Mesenchymal stem cell (in vitro differentiated cells and primary cell): Measurements from ENCODE around the gene HPSE2.

ENCODE experiments used
- DNase-seq: peaks from one replicate; pipeline ENCODE4 v3.0.0-alpha.2; 2013
- H2AFZ ChIP-seq: one replicate; pipeline ENCODE4 v1.6.1; 2013; ENCODE audit warnings: low read depth, mild to moderate bottlenecking, control low read depth, inconsistent platforms, low read length, moderate library complexity
- H2AK5ac ChIP-seq: 2 replicates; pipeline ENCODE4 v1.6.1; 2013; ENCODE audit warnings: low read length, moderate library complexity, mild to moderate bottlenecking, inconsistent platforms; ENCODE audit not compliant: severe bottlenecking
- H2BK120ac ChIP-seq: one replicate; pipeline ENCODE4 v1.6.1; 2013; ENCODE audit warnings: low read depth, mild to moderate bottlenecking, inconsistent platforms, low read length, moderate library complexity
- H2BK12ac ChIP-seq, 2 experiments: one replicate each; pipeline ENCODE4 v1.6.1; 2013; ENCODE audit warnings: inconsistent platforms in 2 of 2, low read length in 2 of 2, mild to moderate bottlenecking in 2 of 2, moderate library complexity in 2 of 2, control low read depth in 1 of 2
- H2BK15ac ChIP-seq: one replicate; pipeline ENCODE4 v1.6.1; 2013; ENCODE audit warnings: mild to moderate bottlenecking, low read depth, inconsistent platforms; ENCODE audit not compliant: poor library complexity, severe bottlenecking
- H2BK5ac ChIP-seq: 2 replicates; pipeline ENCODE4 v1.6.1; 2013; ENCODE audit warnings: low read depth, mild to moderate bottlenecking, low read length, control low read depth, inconsistent platforms; ENCODE audit not compliant: poor library complexity, severe bottlenecking
- H3K14ac ChIP-seq, 2 experiments: one replicate each; pipeline ENCODE4 v1.6.1; 2013; ENCODE audit warnings: inconsistent platforms in 2 of 2, low read length in 2 of 2, control low read depth in 1 of 2, mild to moderate bottlenecking in 1 of 2, moderate library complexity in 1 of 2
- H3K18ac ChIP-seq, 2 experiments: one replicate each; pipeline ENCODE4 v1.6.1; 2013; ENCODE audit warnings: inconsistent platforms in 2 of 2, low read length in 2 of 2, control low read depth in 1 of 2, low read depth in 1 of 2, mild to moderate bottlenecking in 1 of 2
- H3K23ac ChIP-seq, 2 experiments: one replicate each; pipeline ENCODE4 v1.6.1; 2013; ENCODE audit warnings: inconsistent platforms in 2 of 2, low read length in 2 of 2, mild to moderate bottlenecking in 2 of 2, moderate library complexity in 2 of 2, control low read depth in 1 of 2
- H3K27ac ChIP-seq: 2 replicates; pipeline ENCODE4 v1.5.1; 2013; ENCODE audit warnings: mild to moderate bottlenecking, moderate library complexity, low read length, control low read depth, inconsistent platforms; ENCODE audit not compliant: poor library complexity, severe bottlenecking
- H3K27me3 ChIP-seq, 2 experiments: 2 replicates each; pipeline versions ENCODE4 v1.6.1 to v1.7.0; 2013; ENCODE audit warnings: low read length in 2 of 2, mild to moderate bottlenecking in 2 of 2, moderate library complexity in 2 of 2, control low read depth in 1 of 2, inconsistent platforms in 1 of 2; ENCODE audit not compliant: control insufficient read depth in 1 of 2, insufficient read depth in 1 of 2
- H3K36me3 ChIP-seq, 2 experiments: 2 replicates each; pipeline versions ENCODE4 v1.6.1 to v1.7.0; 2013; ENCODE audit warnings: low read length in 2 of 2, control low read depth in 1 of 2, inconsistent platforms in 1 of 2, low read depth in 1 of 2, mild to moderate bottlenecking in 1 of 2; ENCODE audit not compliant: insufficient read depth in 2 of 2, control insufficient read depth in 1 of 2
- H3K4ac ChIP-seq, 2 experiments: one replicate each; pipeline ENCODE4 v1.6.1; 2013; ENCODE audit warnings: inconsistent platforms in 2 of 2, low read length in 2 of 2, mild to moderate bottlenecking in 2 of 2, moderate library complexity in 2 of 2, control low read depth in 1 of 2, low read depth in 1 of 2
- H3K4me1 ChIP-seq: 2 replicates; pipeline ENCODE4 v1.6.1; 2013; ENCODE audit warnings: low read depth, low read length, control low read depth; ENCODE audit not compliant: control insufficient read depth, insufficient read depth
- H3K4me2 ChIP-seq: 2 replicates; pipeline ENCODE4 v1.6.1; 2013; ENCODE audit warnings: low read length, mild to moderate bottlenecking, inconsistent platforms; ENCODE audit not compliant: poor library complexity, severe bottlenecking
- H3K4me3 ChIP-seq, 2 experiments: 2 replicates each; pipeline versions ENCODE4 v1.5.1 to v1.7.0; 2013; ENCODE audit warnings: low read length in 2 of 2, mild to moderate bottlenecking in 2 of 2, control low read depth in 1 of 2, low read depth in 1 of 2; ENCODE audit not compliant: insufficient read depth in 1 of 2
- H3K79me1 ChIP-seq: replicated peaks from 2 replicates; pipeline ENCODE4 v1.6.1; 2013; ENCODE audit warnings: mild to moderate bottlenecking, control low read depth, low read length, inconsistent platforms; ENCODE audit not compliant: poor library complexity, severe bottlenecking
- H3K9ac ChIP-seq: 2 replicates; pipeline ENCODE4 v1.7.0; 2013; ENCODE audit warnings: mild to moderate bottlenecking, low read length, moderate library complexity
- H3K9me3 ChIP-seq: 2 replicates; pipeline ENCODE4 v1.7.0; 2013; ENCODE audit warnings: mild to moderate bottlenecking, low read length; ENCODE audit not compliant: control insufficient read depth
- H4K8ac ChIP-seq: one replicate; pipeline ENCODE4 v1.6.1; 2013; ENCODE audit warnings: inconsistent platforms, mild to moderate bottlenecking, low read length, moderate library complexity
- H4K91ac ChIP-seq: one replicate; pipeline ENCODE4 v1.6.1; 2013; ENCODE audit warnings: mild to moderate bottlenecking, low read length, inconsistent platforms
- WGBS: methylation state at CpG from one replicate; pipeline ENCODE4 v1.1.7; 2013; ENCODE audit warnings: mixed read lengths; 5-methylcytosine and 5-hydroxymethylcytosine counted together

HPSE2 gene

DNA sequence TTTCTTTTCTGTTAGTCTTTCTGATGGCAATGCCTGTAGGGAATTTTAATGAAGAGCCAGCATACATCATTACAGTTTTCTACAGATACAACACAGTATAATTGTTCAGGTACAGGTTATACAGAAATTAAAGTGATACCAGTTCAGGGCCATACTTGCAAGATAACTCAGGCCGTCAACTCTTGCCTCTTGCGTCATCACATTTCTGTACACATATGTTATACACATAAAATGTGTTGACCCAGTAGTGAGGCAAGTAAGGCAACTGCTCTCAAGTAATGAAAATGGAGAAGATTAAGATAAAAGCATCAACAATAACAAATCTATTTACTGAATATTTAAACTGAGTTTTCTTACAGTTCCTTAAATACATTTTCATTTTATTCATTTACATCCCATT is 317.8 kb downstream of the HPSE2 start:
- Histone ChIP-seq H3K18ac (no peak overlapping the region), H3K23ac (no peak overlapping the region), H4K91ac (no peak overlapping the region), H2AK5ac (no peak overlapping the region), H3K9ac (no peak overlapping the region), H3K4me3 (no peak overlapping the region), H3K4me2 (no peak overlapping the region), H3K36me3 (no peaks in the 10 kb centered on the region), H3K27ac (no peak overlapping the region), H2AFZ (no peak overlapping the region), H2BK120ac (no peak overlapping the region), H3K4me1 (no peaks in the 10 kb centered on the region), H4K8ac (no peak overlapping the region), H3K14ac (no peak overlapping the region), H2BK5ac (no peak overlapping the region), H3K79me1 (no peaks in the 10 kb centered on the region), H3K4ac (no peak overlapping the region), H3K9me3 (no peaks in the 10 kb centered on the region), H2BK15ac (no peak overlapping the region), H2BK12ac (no peak overlapping the region), H3K27me3 (no peaks in the 10 kb centered on the region)
- DNase-seq, result peak; percentile 20
- WGBS, result 86% methylated on average over 1 of the region's 2 CpGs

DNA sequence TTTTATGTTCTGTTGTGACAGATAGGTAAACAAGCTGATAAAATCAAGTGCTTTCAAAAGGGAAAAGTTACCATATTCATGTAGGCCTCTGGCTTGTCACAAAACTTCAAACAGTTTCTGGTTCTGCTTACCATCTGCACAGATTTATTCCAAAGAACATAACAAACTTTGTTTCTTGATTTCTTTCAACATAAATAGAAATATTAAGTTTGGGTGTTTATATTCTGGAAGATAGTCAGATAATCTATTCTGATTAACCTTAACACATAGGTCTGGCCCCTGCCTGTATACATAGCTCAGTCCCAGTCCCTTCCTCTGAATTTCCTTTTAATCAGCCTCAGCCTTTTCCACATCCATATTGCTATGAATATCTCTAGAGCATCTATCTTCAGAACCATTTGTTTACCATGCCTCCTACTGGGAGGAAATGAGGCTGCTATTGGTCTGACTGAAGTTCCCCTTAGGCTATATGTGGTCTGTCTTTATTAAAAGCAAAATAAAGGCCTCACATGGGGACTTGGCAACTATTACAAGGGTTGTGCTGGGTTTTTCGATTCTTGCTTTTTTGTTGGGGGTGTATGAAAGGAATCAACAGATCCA is 319.0 kb downstream of the HPSE2 start:
- no CpG with 5 or more reads among the region's 1 CpG for WGBS
- H4K91ac ChIP-seq, result no peak overlapping the region
- no peak overlapping the region for H3K18ac ChIP-seq
- no peak overlapping the region for H4K8ac ChIP-seq
- H2AFZ ChIP-seq, result no peak overlapping the region
- H3K79me1 ChIP-seq, result no peaks in the 10 kb centered on the region
- H3K27ac ChIP-seq, result no peak overlapping the region
- no peak overlapping the region for H3K9ac ChIP-seq
- no peak overlapping the region for H2BK120ac ChIP-seq
- no peak overlapping the region for H2BK12ac ChIP-seq
- H2BK5ac ChIP-seq, result no peak overlapping the region
- H3K27me3 ChIP-seq, result no peaks in the 10 kb centered on the region
- H2BK15ac ChIP-seq, result no peak overlapping the region
- no peak overlapping the region for H3K4ac ChIP-seq
- no peak overlapping the region for H2AK5ac ChIP-seq
- H3K23ac ChIP-seq, result no peak overlapping the region
- H3K36me3 ChIP-seq, result no peaks in the 10 kb centered on the region
- H3K4me1 ChIP-seq, result no peaks in the 10 kb centered on the region
- H3K14ac ChIP-seq, result no peak overlapping the region
- no peak overlapping the region for H3K4me3 ChIP-seq
- H3K4me2 ChIP-seq, result no peak overlapping the region
- DNase-seq, result peak; percentile 67
- H3K9me3 ChIP-seq, result no peaks in the 10 kb centered on the region

DNA sequence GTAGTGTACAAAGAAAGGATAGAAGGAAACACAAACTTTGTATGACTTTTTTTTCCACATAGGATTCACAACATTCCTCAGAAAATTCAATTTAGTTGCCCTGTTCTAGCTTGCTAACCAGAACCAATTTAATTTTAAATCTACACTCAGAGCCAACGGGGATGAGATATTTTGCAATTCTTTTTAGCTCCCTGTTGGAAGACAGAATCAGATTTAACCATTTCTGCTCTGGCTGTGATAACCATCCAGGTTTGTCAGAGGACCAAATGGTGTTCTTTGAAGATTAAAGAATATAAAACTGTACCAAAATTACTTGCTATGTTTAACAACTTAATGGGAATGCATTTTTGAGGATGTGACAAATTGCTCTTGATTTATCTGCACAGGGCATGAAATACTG is 319.7 kb downstream of the HPSE2 start:
- Histone ChIP-seq H4K91ac (no peak overlapping the region), H3K18ac (no peak overlapping the region), H3K9ac (no peak overlapping the region), H3K4ac (no peak overlapping the region), H3K27ac (no peak overlapping the region), H3K9me3 (no peaks in the 10 kb centered on the region), H3K79me1 (no peaks in the 10 kb centered on the region), H3K36me3 (no peaks in the 10 kb centered on the region), H3K23ac (no peak overlapping the region), H3K27me3 (no peaks in the 10 kb centered on the region), H2BK120ac (no peak overlapping the region), H3K4me2 (no peak overlapping the region), H4K8ac (no peak overlapping the region), H2BK12ac (no peak overlapping the region), H2AK5ac (no peak overlapping the region), H2BK15ac (no peak overlapping the region), H3K4me3 (no peak overlapping the region), H2BK5ac (no peak overlapping the region), H2AFZ (no peak overlapping the region), H3K4me1 (no peaks in the 10 kb centered on the region), H3K14ac (no peak overlapping the region)
- WGBS, result 14% methylated on average over 1 of the region's 1 CpG
- DNase-seq, result peak; percentile 14

GRCh38 chr10:98910546-98910945 is 325.1 kb downstream of the HPSE2 start:
- Histone ChIP-seq H3K27me3 (no peaks in the 10 kb centered on the region), H3K18ac (no peak overlapping the region), H2BK120ac (no peak overlapping the region), H4K91ac (no peak overlapping the region), H2BK15ac (no peak overlapping the region), H3K4me3 (no peak overlapping the region), H3K4me2 (no peak overlapping the region), H3K23ac (no peak overlapping the region), H3K4me1 (no peaks in the 10 kb centered on the region), H3K9ac (no peak overlapping the region), H2BK12ac (peak overlapping the region in 1 of 2 experiments; percentile 21), H3K9me3 (no peaks in the 10 kb centered on the region), H2BK5ac (no peak overlapping the region), H4K8ac (no peak overlapping the region), H2AK5ac (no peak overlapping the region), H3K79me1 (no peaks in the 10 kb centered on the region), H3K4ac (no peak overlapping the region), H3K27ac (no peak overlapping the region), H2AFZ (no peak overlapping the region), H3K14ac (no peak overlapping the region), H3K36me3 (no peaks in the 10 kb centered on the region)
- WGBS, result 53% methylated on average over 2 of the region's 3 CpGs
- DNase-seq, result peak; percentile 28
